ENCODE data around the gene HIRA.

The HIRA gene

GRCh38 chr22:19410941-19411689, 20.4 kb downstream of the HIRA start:
- DNase-seq (ENCODE audit: low read depth): no peak

DNA sequence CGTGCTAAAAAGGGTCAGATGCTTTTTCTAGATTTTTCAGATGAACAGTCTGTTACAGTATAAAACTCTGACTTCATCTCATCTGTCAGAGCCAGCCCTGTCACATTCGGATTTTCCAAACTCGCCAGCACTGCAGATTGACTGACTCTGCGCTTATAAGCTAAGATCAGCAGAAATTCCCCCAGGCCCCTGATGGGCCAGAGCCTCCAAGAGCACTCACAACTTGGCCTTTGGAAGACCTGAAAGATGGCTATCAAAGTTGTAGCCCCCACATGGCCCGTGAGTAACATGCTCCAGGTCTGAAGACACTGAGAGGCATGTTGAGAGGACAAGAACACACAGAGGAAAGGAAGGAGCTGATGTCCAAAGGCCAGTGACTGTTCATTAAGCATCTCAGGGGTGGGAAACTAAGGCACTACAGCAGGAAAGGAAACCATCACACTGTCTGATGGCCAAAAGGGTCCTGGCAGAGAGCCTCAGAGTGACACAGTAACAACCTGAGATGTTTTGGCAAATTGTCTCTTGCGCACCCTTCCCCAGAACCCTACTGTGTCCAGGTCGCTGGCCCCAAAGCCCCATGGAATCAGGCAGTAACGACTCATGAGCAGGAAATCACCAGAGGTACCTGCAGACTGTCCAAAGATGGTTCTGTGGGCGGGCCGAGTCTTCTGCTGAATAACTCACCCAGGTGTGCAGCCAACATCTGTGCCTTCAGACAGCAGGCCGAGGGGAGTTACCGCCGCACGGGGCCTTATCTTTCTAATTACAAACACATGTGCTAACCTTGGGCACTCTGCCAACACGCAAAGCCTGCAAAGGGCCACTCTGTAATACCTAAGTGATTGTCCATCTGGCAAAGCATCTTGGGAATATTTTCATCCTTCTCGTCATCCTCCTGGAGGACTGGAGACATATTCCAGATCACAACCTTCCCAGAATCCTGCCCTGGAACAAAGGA, 23.6 kb downstream of the HIRA start:
- no peak for DNase-seq (ENCODE audit: low read depth)

- no peak for DNase-seq (ENCODE audit: low read depth)
These were observed 24.7 kb downstream of the HIRA start for GRCh38 chr22:19406846-19407245.

DNA sequence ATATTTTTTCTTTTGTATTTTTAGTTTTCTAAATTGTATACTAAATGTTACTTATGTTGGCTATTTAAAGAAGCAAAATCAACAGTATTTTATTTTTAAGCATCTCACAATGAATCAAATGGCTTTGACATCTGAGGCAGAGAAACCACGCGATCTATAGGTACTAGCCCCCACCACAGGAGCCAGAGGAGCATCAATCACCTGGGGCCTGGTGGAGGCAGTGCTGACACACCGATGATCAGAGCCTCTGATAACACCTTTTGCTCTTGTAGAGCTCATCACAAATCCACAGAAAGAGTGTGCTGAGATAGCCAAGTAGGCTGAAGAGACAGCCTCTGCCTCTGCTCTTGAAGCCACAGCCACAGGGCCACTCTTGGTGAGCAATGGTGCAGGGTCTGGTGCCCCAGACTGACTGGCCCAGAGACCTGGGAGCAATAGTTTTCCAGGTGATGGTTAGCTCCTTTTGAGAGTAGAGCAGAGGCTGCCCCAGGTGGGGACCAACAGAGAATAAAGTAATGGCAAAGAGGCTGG, 25.2 kb downstream of the HIRA start:
- no peak for DNase-seq (ENCODE audit: low read depth)

DNA sequence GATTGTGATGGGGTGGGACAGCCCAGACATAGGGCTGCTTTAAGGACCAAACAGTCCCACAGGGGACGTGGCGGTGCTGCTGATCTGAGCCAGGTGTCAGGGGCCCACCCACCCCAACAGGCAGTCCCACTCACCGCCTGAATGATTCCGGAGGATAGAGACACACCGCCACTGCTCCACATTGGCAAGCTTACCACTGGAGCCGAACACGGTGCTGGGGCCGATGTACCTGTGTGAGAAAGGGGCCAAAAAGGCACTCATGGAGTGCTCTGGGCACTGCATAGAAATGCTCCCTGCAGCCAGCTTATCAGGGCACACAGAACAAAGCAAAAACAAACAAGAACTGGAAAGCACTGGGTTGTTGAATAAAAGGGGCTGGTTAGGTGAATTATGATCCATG, 25.9 kb downstream of the HIRA start:
- no peak for DNase-seq (ENCODE audit: low read depth)

DNA sequence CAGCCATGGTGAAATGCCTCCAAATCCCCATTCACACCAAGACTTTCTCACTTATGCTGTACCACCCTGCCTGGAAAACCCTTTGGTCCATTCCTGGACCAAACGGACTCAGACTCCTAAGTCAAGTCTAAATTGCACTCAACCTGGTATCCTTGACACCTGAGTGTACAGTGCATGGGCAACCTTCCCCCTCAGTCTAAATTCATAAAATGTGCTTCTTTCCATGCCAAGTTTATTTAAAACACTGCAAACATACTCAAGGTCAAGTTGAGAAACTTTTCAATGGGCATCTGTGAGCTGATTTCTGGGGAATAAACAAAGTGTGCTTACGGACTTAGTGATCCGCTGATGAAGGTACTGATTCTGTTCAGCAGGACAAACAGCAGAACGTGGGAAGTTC, 26.4 kb downstream of the HIRA start:
- DNase-seq (ENCODE audit: low read depth): no peak

DNA sequence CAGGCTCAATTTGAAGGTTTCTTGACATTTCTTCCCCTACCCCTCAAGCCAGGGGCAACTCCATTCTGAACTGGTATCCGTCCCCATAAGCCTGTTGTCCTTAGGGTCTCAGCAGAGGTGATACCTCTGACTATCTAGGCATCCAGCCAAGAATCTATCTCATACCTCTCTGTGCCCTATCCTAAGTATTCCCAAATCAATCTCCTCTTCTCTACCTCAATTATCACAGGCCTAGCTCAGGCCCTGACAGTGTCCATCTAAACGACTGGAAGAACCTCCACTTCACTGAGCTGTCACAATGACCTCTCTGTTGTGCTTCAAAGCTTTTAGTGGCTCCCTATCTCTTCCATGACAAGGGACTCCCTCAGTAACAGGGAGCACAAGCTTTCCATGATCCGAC, 26.9 kb downstream of the HIRA start:
- no peak for DNase-seq (ENCODE audit: low read depth)

GRCh38 chr22:19402642-19403191, 28.8 kb downstream of the HIRA start:
- DNase-seq (ENCODE audit: low read depth): no peak

- no peak for DNase-seq (ENCODE audit: low read depth)
These were observed 30.1 kb downstream of the HIRA start for GRCh38 chr22:19401483-19401882.

DNA sequence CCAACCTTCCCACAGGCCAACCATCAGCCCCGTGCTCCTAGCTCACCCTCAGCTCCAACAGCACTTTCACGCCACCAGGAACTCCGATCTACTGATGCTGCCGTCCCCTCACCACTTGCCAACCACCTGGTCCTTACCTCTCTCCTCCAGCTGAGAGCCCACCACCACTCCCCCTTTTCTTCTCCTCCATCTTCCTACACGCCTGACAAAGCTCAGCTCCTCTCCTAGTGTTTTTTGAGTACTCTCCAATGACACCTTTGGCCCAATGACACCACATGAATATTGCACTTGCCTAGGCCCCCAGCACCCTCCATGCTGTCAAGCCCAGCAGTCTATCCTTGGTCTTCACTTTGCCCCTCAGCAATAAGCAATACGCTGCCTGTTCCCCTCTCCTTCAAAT, 30.7 kb downstream of the HIRA start:
- no peak for DNase-seq (ENCODE audit: low read depth)

GRCh38 chr22:19398652-19399051, 32.9 kb downstream of the HIRA start:
- no peak for DNase-seq (ENCODE audit: low read depth)

DNA sequence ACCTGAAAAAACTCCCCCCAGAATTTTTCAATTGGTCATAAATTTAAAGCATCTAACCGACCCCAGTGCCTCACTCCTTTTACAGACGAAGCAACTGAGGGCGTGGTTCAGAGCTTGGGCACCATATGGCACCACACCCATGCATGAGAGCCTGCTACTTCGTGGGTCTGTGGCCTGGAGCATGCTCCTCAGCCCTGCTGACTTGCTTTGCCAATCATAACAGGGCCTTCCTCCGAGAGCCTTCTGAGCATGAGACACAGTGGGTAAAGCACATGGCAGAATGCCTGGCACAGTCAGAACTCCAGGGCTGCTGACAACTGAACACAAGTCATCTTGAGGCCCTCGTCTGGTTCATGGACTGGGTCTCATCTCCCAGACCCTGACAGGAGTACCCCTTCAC, 33.3 kb downstream of the HIRA start:
- DNase-seq (ENCODE audit: low read depth): no peak

DNA sequence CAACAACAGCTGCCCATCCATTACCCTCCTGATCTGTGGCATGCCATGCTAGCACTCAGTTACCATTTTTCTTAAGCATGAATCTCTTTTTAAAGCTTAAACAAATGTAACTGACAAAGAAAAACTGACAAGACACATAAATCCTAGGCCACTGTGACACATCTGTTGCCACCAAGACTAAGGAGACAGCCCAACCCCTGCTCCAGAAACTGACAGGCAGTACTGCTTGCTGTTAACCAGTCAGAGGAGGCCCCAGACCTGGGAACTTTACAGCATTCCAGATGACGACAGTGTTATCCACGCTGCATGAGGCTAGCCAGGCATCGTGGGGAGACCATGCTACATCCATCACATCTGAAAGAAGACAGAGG, 33.8 kb downstream of the HIRA start:
- DNase-seq (ENCODE audit: low read depth): no peak

DNA sequence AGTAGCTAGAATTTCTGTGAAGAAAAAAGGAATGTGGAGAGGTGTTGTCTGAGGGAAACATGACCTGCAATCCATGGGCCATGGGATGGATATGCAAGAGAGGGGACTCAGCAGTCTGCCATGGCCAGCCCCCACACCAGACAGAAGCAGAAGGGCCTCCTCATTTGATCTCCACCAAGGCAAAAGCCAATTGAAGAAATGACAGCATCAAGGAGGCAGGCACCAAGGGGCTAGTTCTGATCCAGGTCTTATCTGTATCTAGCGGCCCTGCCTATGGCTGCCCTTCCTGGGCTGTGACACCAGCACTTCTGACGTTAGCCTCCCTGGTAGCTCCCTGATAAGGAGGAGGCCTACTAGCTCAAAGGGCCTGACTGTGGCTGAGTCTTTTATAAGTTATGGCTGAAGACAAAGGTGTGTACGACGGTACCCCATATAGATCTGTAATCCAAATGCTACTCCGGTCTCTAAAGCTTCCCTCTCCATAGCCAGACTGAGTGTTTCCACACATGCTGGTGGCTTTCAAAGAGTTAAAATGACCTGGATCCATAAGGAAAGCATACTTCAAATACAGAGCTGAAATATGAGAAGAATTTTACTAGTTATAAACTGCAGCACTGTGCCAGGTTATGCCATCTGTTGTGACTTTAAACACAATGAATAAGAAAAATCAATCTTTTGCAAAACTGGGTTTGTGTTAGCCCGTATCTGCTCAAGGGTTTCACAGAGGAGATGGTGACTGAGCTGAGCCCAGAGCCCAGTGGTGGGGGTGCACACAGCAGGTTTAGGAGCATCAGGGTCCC, 34.4 kb downstream of the HIRA start:
- DNase-seq (ENCODE audit: low read depth): no peak

DNA sequence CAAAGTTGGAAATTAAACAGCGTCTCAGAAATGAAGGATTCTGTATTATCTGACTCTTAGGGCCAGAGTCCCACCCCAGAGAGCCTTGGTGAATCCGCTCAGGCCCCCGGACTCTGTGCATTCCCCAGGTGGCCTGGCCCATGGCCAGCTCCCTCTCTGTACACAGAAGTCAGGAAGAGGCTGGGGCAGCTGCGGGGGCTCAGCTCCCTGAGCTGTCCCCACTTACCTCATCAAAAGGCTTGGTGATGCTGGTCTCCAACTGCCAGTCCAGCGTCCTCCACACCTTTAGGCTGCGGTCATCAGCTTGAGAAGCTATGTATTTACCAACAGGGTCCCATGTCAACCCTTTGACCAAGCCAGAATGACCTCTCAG, 35.0 kb downstream of the HIRA start:
- no peak for DNase-seq (ENCODE audit: low read depth)

- DNase-seq (ENCODE audit: low read depth): no peak
These were observed 36.3 kb downstream of the HIRA start for GRCh38 chr22:19395276-19395675.

DNA sequence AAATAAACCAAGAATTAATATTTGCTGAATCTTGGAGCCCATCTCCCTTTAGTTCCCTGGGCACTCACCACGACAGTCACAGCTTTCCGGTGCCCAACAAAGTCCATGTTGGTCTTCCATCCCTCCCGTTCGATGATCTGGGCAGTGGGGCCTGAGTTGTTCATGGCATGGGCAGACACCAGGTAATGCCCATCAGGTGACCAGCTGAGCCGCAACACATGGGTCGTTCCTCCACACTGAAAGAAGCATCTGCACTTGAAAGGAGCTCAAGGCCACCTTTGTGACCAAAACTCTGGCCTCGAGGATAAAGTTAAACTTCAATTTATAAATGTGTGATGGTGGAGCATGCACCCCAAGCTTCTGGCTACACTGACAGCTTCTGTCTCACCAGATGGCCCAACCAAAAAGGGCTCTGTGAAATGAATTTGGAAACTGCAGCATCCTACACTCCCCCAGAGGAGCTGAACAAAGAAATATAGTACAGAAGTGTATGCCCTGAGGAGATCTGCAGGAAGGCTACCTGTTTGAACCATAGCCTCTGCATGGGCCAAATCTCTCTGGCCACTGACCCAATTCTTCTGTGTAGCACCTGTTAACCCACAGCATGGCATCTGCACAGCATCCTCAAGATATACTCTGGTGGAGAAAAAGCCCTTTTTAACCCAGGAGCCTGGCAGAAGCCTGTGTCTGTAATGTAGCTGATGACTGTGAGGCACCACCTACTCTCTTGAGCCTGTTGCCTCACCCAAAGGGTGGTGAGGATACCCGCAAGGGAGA, 37.1 kb downstream of the HIRA start:
- no peak for DNase-seq (ENCODE audit: low read depth)

DNA sequence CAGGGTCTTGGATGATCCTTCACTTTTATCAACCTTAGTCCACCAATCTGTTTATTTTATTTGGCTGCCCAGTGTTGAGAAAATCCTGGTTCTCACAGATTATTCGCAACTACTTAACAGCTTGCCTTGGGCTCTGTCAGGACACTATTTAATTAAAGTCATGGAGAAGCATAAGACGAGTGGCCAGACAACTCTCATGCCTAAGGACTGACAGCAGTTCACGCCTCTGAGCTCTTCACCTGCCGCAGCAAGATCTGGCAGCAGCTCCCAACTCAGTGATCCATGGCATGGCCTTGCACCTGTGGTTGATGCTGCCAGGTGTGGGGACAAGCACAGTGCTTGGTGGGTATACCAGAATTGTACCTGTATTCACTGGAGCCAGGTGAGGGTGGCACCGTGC, 37.8 kb downstream of the HIRA start:
- DNase-seq (ENCODE audit: low read depth): no peak

GRCh38 chr22:19387575-19387974, 44.0 kb downstream of the HIRA start:
- DNase-seq (ENCODE audit: low read depth): no peak

- no peak for DNase-seq (ENCODE audit: low read depth)
These were observed 44.5 kb downstream of the HIRA start for GRCh38 chr22:19387038-19387437.

DNA sequence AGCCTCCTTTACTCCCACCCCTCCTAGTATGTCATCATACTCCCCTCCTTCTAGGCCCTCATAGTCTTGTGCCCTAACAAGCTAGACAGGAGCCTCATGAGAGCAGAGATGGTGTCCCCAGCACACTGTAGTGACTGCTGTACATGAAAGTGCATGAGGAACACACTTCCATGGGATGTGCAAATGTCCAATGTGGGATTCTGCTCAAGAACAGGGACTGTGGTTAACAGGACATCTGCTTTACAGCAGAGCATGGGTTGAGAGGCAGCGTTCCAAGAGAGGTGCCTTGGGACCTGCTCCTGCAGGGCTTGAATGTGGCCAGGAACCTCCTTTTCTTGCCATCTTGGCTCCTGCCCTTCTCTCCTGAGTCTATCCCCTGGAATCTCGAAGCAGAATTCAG, 45.3 kb downstream of the HIRA start:
- DNase-seq (ENCODE audit: low read depth): no peak

Data from stimulated activated CD8-positive, alpha-beta memory T cell treated with anti-CD3 and anti-CD28 coated beads, Interleukin-12 subunit alpha, Interleukin-12 subunit beta, amount 100 ng/mL, for 1 hour (primary cell).